ENCODE data around the gene HEXB. TPM values are rescaled to one million over a fixed set of nuclear protein-coding genes. Genes with fewer than 3 reads are reported as not detected.

The HEXB gene
- total and polyA plus RNA-seq, 2 of the 13 experiments (the other 11 are each of a cell fraction or from before 2014, with no cell fraction given), result 100 to 104 TPM

GRCh38 chr5:74640450-74640953 lies 44.5 kb upstream of the HEXB start, which contains the start of gene ENC1 (continued):
- no peak for TF ChIP-seq ZSCAN20 (CRISPR knock-in tag; IDR thresholded peaks at IDR 0.05; ENCODE audit: borderline replicate concordance)
- peak; percentile 58; the same call in 1 of the 2 replicates for TF ChIP-seq ZNF782 (CRISPR knock-in tag; IDR thresholded peaks at IDR 0.05; ENCODE audit: borderline replicate concordance)
- TF ChIP-seq NPAS2 (CRISPR knock-in tag; IDR thresholded peaks at IDR 0.05; ENCODE audit: borderline replicate concordance), result no peak
- TF ChIP-seq KLF9 (CRISPR knock-in tag; IDR thresholded peaks at IDR 0.05; ENCODE audit: low read depth), result peak; percentile 84; the same call in 1 of the 2 replicates
- TF ChIP-seq FOXC1 (CRISPR knock-in tag; IDR thresholded peaks at IDR 0.05; ENCODE audit: borderline replicate concordance), result peak; percentile 75; the same call in 1 of the 2 replicates
- no peak for TF ChIP-seq PHB2 (IDR thresholded peaks at IDR 0.05; ENCODE audit: partially characterized antibody)
- peak; percentile 36; the same call in 1 of the 2 replicates for TF ChIP-seq ZNF605 (CRISPR knock-in tag; IDR thresholded peaks at IDR 0.05)
- TF ChIP-seq NKX3-1 (CRISPR knock-in tag; IDR thresholded peaks at IDR 0.05), result no peak
- peak; percentile 98 for TF ChIP-seq ZNF747 (CRISPR knock-in tag; IDR thresholded peaks at IDR 0.05; ENCODE audit: borderline replicate concordance)
- TF ChIP-seq E2F5 (CRISPR knock-in tag; conservative IDR thresholded peaks at IDR 0.05), result 0 out of 2 replicates have a peak, but pooled peaks have one; percentile 50
- peak; percentile 77; the same call in 1 of the 2 replicates for TF ChIP-seq MED1 (CRISPR knock-in tag; IDR thresholded peaks at IDR 0.05)
- no peak for TF ChIP-seq HOXA7 (CRISPR knock-in tag; IDR thresholded peaks at IDR 0.05)
- TF ChIP-seq PAXIP1 (CRISPR knock-in tag; conservative IDR thresholded peaks at IDR 0.05), result peak; percentile 68
- no peak for TF ChIP-seq PLSCR1 (CRISPR knock-in tag; IDR thresholded peaks at IDR 0.05; ENCODE audit: borderline replicate concordance)
- peak; percentile 60 for TF ChIP-seq STAG1 (CRISPR knock-in tag; IDR thresholded peaks at IDR 0.05)
- peak; percentile 71; the same call in 1 of the 2 replicates for TF ChIP-seq MTF2 (CRISPR knock-in tag; IDR thresholded peaks at IDR 0.05; ENCODE audit: borderline replicate concordance)
- no peak; the same call in 1 of the 2 replicates for TF ChIP-seq ZNF160 (CRISPR knock-in tag; IDR thresholded peaks at IDR 0.05)
- TF ChIP-seq FOXM1 (CRISPR knock-in tag; IDR thresholded peaks at IDR 0.05), result no peak
- peak; percentile 80 for TF ChIP-seq FOXP4 (CRISPR knock-in tag; IDR thresholded peaks at IDR 0.05)
- TF ChIP-seq RARG (CRISPR knock-in tag; IDR thresholded peaks at IDR 0.05; ENCODE audit: low read depth), result no peak
- TF ChIP-seq HNRNPL (IDR thresholded peaks at IDR 0.05; ENCODE audit: low read depth, low read length), result no peak
- no peak for TF ChIP-seq ZNF567 (CRISPR knock-in tag; IDR thresholded peaks at IDR 0.05; ENCODE audit: borderline replicate concordance)
- peak; percentile 75; the same call in 1 of the 2 replicates for TF ChIP-seq RXRA (CRISPR knock-in tag; IDR thresholded peaks at IDR 0.05)
- TF ChIP-seq ZNF773 (CRISPR knock-in tag; IDR thresholded peaks at IDR 0.05; ENCODE audit: borderline replicate concordance), result peak; percentile 70; the same call in 1 of the 2 replicates
- no peak for TF ChIP-seq ZBTB21 (CRISPR knock-in tag; IDR thresholded peaks at IDR 0.05)

Data from HepG2 (cell line).